Astrocyte (in vitro differentiated cells and primary cell): ENCODE measurements around the gene DYNC1LI1. TPM values are rescaled to one million over a fixed set of nuclear protein-coding genes. Genes with fewer than 3 reads are reported as not detected.

Source experiments
- DNase-seq: peaks from one replicate; pipeline ENCODE4 v3.0.0-alpha.2; 2010; ENCODE audit warnings: low read depth
- FAIRE-seq: peaks from 2 replicates; lab custom pipeline; 2011; peaks lifted over from hg19 to GRCh38; lab: Jason Lieb, UNC
- H2AFZ ChIP-seq: 2 replicates; pipeline ENCODE4 v1.6.0; 2012; ENCODE audit warnings: low read depth, low read length, inconsistent platforms
- H3K27ac ChIP-seq: 2 replicates; pipeline ENCODE4 v1.5.1; 2011; ENCODE audit warnings: low read depth, low read length, inconsistent platforms
- H3K27me3 ChIP-seq: 2 replicates; pipeline ENCODE4 v1.6.0; 2011; ENCODE audit warnings: low read length, inconsistent platforms; ENCODE audit not compliant: insufficient read depth
- H3K36me3 ChIP-seq: 2 replicates; pipeline ENCODE4 v1.5.1; 2011; ENCODE audit warnings: low read length, inconsistent platforms; ENCODE audit not compliant: insufficient read depth
- H3K4me1 ChIP-seq: 2 replicates; pipeline ENCODE4 v1.5.1; 2011; ENCODE audit warnings: low read length, inconsistent platforms; ENCODE audit not compliant: insufficient read depth
- H3K4me2 ChIP-seq: 2 replicates; pipeline ENCODE4 v1.6.0; 2012; ENCODE audit warnings: low read length, inconsistent platforms
- H3K4me3 ChIP-seq: 2 replicates; pipeline ENCODE4 v1.5.1; 2011; ENCODE audit warnings: low read depth, mild to moderate bottlenecking, low read length, inconsistent platforms; ENCODE audit not compliant: insufficient read depth
- H3K79me2 ChIP-seq: 2 replicates; pipeline ENCODE4 v1.6.0; 2012; ENCODE audit warnings: mild to moderate bottlenecking, low read length, inconsistent platforms; ENCODE audit not compliant: insufficient read depth
- H3K9ac ChIP-seq: 2 replicates; pipeline ENCODE4 v1.6.0; 2012; ENCODE audit warnings: mild to moderate bottlenecking, low read length, inconsistent platforms
- H3K9me3 ChIP-seq: 2 replicates; pipeline ENCODE4 v1.5.1; 2012; ENCODE audit warnings: low read depth, mild to moderate bottlenecking, low read length, inconsistent platforms; ENCODE audit not compliant: insufficient read depth
- H4K20me1 ChIP-seq: 2 replicates; pipeline ENCODE4 v1.6.0; 2012; ENCODE audit warnings: low read length, inconsistent platforms; ENCODE audit not compliant: insufficient read depth
- H3K27ac Mint-ChIP-seq: one replicate; pipeline ENCODE4 v1.8.0; 2021; ENCODE audit warnings: mild to moderate bottlenecking, mixed read lengths; ENCODE audit not compliant: unreplicated experiment
- H3K27me3 Mint-ChIP-seq: one replicate; pipeline ENCODE4 v1.8.0; 2021; ENCODE audit warnings: low read depth, mixed read lengths; ENCODE audit not compliant: unreplicated experiment
- H3K36me3 Mint-ChIP-seq: one replicate; pipeline ENCODE4 v1.8.0; 2021; ENCODE audit warnings: low read depth, mixed read lengths; ENCODE audit not compliant: unreplicated experiment
- H3K4me1 Mint-ChIP-seq: one replicate; pipeline ENCODE4 v1.8.0; 2021; ENCODE audit warnings: low read depth, mixed read lengths; ENCODE audit not compliant: unreplicated experiment
- H3K4me3 Mint-ChIP-seq: one replicate; pipeline ENCODE4 v1.8.0; 2021; ENCODE audit warnings: mild to moderate bottlenecking, moderate library complexity, mixed read lengths; ENCODE audit not compliant: unreplicated experiment
- H3K9me3 Mint-ChIP-seq: one replicate; pipeline ENCODE4 v1.8.0; 2021; ENCODE audit warnings: mild to moderate bottlenecking, mixed read lengths; ENCODE audit not compliant: unreplicated experiment
- EZH2 ChIP-seq: IDR thresholded peaks from 2 replicates; pipeline ENCODE4 v1.6.1; 2012; ENCODE audit warnings: mild to moderate bottlenecking, low read length, inconsistent platforms; ENCODE audit not compliant: insufficient read depth
- total RNA-seq: library from RNA; stranded (reverse); gene quantifications from 2 replicates; pipeline ENCODE4 v1.2.1, GENCODE V29; 2021
- TF ChIP-seq, protein P1 (sequence below): IDR thresholded peaks from 2 replicates; pipeline ENCODE4 v1.5.1; 2011; ENCODE audit warnings: low read depth, mild to moderate bottlenecking, inconsistent platforms, low read length, moderate library complexity; ENCODE audit not compliant: insufficient read depth

Gene DYNC1LI1
- total RNA-seq, 1 donor from 2014 or later: 43.0 TPM

DNA sequence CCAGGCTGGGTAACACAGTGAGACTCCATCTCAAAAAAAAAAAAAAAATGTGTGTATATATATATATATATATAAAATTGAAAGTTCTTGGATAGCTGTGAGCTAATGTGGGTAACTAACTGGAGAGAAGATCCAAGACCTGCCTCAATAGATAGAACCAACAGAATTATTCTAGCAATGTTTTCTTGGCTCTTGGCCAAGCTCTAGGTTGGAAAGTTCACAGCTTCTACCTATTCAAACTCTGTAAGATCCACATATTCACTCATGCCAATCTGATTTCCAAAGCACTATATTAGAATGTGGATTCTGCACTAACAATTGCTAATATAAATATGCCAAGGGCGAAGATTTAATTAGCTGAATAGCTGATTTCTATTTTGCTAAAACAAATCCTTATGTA is 38.2 kb downstream of the DYNC1LI1 start:
- H3K4me1 ChIP-seq: no peaks in the 10 kb centered on the region
- H3K79me2 ChIP-seq: no peaks in the 10 kb centered on the region
- H3K4me2 ChIP-seq: no peak overlapping the region
- H3K27me3 Mint-ChIP-seq: no peaks in the 10 kb centered on the region
- no peak overlapping the region for H3K9ac ChIP-seq
- no peak overlapping the region for H3K4me3 Mint-ChIP-seq
- TF ChIP-seq, protein P1, sequence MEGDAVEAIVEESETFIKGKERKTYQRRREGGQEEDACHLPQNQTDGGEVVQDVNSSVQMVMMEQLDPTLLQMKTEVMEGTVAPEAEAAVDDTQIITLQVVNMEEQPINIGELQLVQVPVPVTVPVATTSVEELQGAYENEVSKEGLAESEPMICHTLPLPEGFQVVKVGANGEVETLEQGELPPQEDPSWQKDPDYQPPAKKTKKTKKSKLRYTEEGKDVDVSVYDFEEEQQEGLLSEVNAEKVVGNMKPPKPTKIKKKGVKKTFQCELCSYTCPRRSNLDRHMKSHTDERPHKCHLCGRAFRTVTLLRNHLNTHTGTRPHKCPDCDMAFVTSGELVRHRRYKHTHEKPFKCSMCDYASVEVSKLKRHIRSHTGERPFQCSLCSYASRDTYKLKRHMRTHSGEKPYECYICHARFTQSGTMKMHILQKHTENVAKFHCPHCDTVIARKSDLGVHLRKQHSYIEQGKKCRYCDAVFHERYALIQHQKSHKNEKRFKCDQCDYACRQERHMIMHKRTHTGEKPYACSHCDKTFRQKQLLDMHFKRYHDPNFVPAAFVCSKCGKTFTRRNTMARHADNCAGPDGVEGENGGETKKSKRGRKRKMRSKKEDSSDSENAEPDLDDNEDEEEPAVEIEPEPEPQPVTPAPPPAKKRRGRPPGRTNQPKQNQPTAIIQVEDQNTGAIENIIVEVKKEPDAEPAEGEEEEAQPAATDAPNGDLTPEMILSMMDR: no peak
- no peak for TF ChIP-seq EZH2
- peaks cover 2% of the 10 kb centered on the region for H3K36me3 Mint-ChIP-seq
- FAIRE-seq (no peak), DNase-seq (no peak)
- H2AFZ ChIP-seq: no peak overlapping the region
- no peak overlapping the region for H3K27ac ChIP-seq
- no peak overlapping the region for H3K4me3 ChIP-seq
- peaks cover 24% of the 10 kb centered on the region for H3K36me3 ChIP-seq
- peaks cover 5% of the 10 kb centered on the region for H3K4me1 Mint-ChIP-seq
- H3K9me3 ChIP-seq: no peaks in the 10 kb centered on the region
- peaks cover 5% of the 10 kb centered on the region for H4K20me1 ChIP-seq
- no peaks in the 10 kb centered on the region for H3K27me3 ChIP-seq
- H3K27ac Mint-ChIP-seq: no peak overlapping the region
- H3K9me3 Mint-ChIP-seq: no peaks in the 10 kb centered on the region

GRCh38 chr3:32531010-32531647 is 39.5 kb downstream of the DYNC1LI1 start:
- H3K4me2 ChIP-seq: no peak overlapping the region
- no peak for FAIRE-seq
- H3K9ac ChIP-seq: no peak overlapping the region
- no peak overlapping the region for H3K4me3 Mint-ChIP-seq
- H3K27ac Mint-ChIP-seq: no peak overlapping the region
- no peaks in the 10 kb centered on the region for H3K27me3 ChIP-seq
- peaks cover 32% of the 10 kb centered on the region for H3K36me3 ChIP-seq
- H3K27me3 Mint-ChIP-seq: no peaks in the 10 kb centered on the region
- TF ChIP-seq EZH2: no peak
- TF ChIP-seq, protein P1: no peak
- H3K36me3 Mint-ChIP-seq: peaks cover 2% of the 10 kb centered on the region
- no peak overlapping the region for H2AFZ ChIP-seq
- DNase-seq: no peak
- no peaks in the 10 kb centered on the region for H3K9me3 ChIP-seq
- no peak overlapping the region for H3K27ac ChIP-seq
- H3K4me1 ChIP-seq: no peaks in the 10 kb centered on the region
- no peaks in the 10 kb centered on the region for H3K9me3 Mint-ChIP-seq
- H3K79me2 ChIP-seq: no peaks in the 10 kb centered on the region
- H4K20me1 ChIP-seq: peaks cover 5% of the 10 kb centered on the region
- H3K4me3 ChIP-seq: no peak overlapping the region
- H3K4me1 Mint-ChIP-seq: peaks cover 5% of the 10 kb centered on the region

GRCh38 chr3:32525720-32526119 is 44.9 kb downstream of the DYNC1LI1 start:
- Histone ChIP-seq H3K4me2 (no peak overlapping the region), H3K4me1 (no peaks in the 10 kb centered on the region), H4K20me1 (no peaks in the 10 kb centered on the region), H3K9ac (no peak overlapping the region), H3K27ac (no peak overlapping the region), H3K36me3 (peaks cover 34% of the 10 kb centered on the region), H3K79me2 (no peaks in the 10 kb centered on the region), H2AFZ (no peak overlapping the region), H3K9me3 (no peaks in the 10 kb centered on the region), H3K4me3 (no peak overlapping the region), H3K27me3 (no peaks in the 10 kb centered on the region)
- Mint-ChIP-seq H3K36me3 (peaks cover 9% of the 10 kb centered on the region), H3K27ac (no peak overlapping the region), H3K4me1 (no peaks in the 10 kb centered on the region), H3K9me3 (no peaks in the 10 kb centered on the region), H3K27me3 (no peaks in the 10 kb centered on the region), H3K4me3 (no peak overlapping the region)
- FAIRE-seq: no peak
- TF ChIP-seq, protein P1: no peak
- TF ChIP-seq EZH2: no peak
- DNase-seq: no peak
